Peyer's patch (tissue), 4 donors: Measurements from ENCODE around the gene KCNQ5.

Source experiments
- POLR2A ChIP-seq, 2 donors: fragments of 450-650 bp; IDR thresholded peaks; one replicate each; pipeline ENCODE4 v1.5.1; 2017; ENCODE audit warnings: antibody characterized with exemption in 2 of 2, mild to moderate bottlenecking in 2 of 2, moderate library complexity in 2 of 2
- TF ChIP-seq, protein P1 (sequence below), 6 experiments: fragments of 450-650 bp in 4 of 6; fragments of 200-600 bp in 2 of 6; sonication (generic) in 1 of 6; IDR thresholded peaks; one replicate each; pipeline ENCODE4 v1.5.1; 2017 to 2019; ENCODE audit warnings: antibody characterized with exemption in 6 of 6, mild to moderate bottlenecking in 3 of 6, moderate library complexity in 1 of 6

DNA sequence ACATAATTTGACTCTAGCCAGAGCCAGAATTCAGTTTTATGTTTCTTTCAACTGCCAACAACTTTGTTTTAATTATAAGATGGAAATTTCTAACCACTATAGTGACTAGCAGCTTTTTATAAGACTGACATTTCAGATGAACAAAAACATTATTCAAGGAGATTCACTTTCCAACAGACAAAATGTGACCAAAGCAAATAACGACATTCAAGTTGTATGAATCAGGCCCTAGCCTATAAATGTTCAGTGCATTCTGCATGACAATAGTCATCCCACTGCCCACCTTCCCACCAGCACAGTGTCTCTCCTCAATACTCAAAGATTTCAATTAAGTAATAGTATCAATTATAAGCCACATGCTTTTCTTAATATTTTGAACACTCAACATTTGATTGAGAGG, 402.7 kb downstream of the KCNQ5 start:
- TF ChIP-seq, protein P1, sequence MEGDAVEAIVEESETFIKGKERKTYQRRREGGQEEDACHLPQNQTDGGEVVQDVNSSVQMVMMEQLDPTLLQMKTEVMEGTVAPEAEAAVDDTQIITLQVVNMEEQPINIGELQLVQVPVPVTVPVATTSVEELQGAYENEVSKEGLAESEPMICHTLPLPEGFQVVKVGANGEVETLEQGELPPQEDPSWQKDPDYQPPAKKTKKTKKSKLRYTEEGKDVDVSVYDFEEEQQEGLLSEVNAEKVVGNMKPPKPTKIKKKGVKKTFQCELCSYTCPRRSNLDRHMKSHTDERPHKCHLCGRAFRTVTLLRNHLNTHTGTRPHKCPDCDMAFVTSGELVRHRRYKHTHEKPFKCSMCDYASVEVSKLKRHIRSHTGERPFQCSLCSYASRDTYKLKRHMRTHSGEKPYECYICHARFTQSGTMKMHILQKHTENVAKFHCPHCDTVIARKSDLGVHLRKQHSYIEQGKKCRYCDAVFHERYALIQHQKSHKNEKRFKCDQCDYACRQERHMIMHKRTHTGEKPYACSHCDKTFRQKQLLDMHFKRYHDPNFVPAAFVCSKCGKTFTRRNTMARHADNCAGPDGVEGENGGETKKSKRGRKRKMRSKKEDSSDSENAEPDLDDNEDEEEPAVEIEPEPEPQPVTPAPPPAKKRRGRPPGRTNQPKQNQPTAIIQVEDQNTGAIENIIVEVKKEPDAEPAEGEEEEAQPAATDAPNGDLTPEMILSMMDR (IDR thresholded peaks at IDR 0.05), result no peak
- TF ChIP-seq POLR2A (IDR thresholded peaks at IDR 0.05), result no peak
